GM12878 (cell line): Measurements from ENCODE around the gene FDX2.

Experiments used
- EP300 ChIP-seq, 2 experiments: fragments of 150-350 bp in 1 of 2; IDR thresholded peaks; 2 replicates each; pipeline ENCODE4 v1.6.1; 2011 to 2012; ENCODE audit warnings: low read depth in 2 of 2, low read length in 2 of 2, borderline replicate concordance in 1 of 2, improper control_type of control experiment in 1 of 2, inconsistent platforms in 1 of 2; ENCODE audit not compliant: control insufficient read depth in 1 of 2
- EZH2 ChIP-seq: IDR thresholded peaks from 2 replicates; pipeline ENCODE4 v1.6.1; 2012; ENCODE audit warnings: low read depth, mild to moderate bottlenecking, control low read depth, inconsistent platforms, low read length, borderline replicate concordance; ENCODE audit not compliant: control insufficient read depth
- FOS ChIP-seq: IDR thresholded peaks from 3 replicates; pipeline ENCODE4 v1.6.1; 2011; ENCODE audit warnings: borderline replicate concordance; ENCODE audit not compliant: insufficient read length; ENCODE audit errors: extremely low read depth
- MXI1 ChIP-seq: fragments of 150-350 bp; IDR thresholded peaks from 2 replicates; pipeline ENCODE4 v1.6.1; 2011; ENCODE audit warnings: low read depth, mild to moderate bottlenecking, inconsistent platforms, low read length, improper control_type of control experiment
- POLR2AphosphoS5 ChIP-seq: IDR thresholded peaks from 2 replicates; pipeline ENCODE4 v1.6.1; 2011; ENCODE audit warnings: mild to moderate bottlenecking, low read length, inconsistent platforms
- SMC3 ChIP-seq: IDR thresholded peaks from 2 replicates; pipeline ENCODE4 v1.6.1; 2011; ENCODE audit warnings: low read length, improper control_type of control experiment, borderline replicate concordance
- SREBF2 ChIP-seq: IDR thresholded peaks from 2 replicates; pipeline ENCODE4 v1.6.1; 2012; ENCODE audit warnings: mild to moderate bottlenecking, low read length

GRCh38 chr19:10270616-10271394 is 45.0 kb downstream of the FDX2 start, which contains the start of gene ICAM1:
- TF ChIP-seq SREBF2 (no peak), SMC3 (no peak), MXI1 (peak; percentile 87), EZH2 (no peak), FOS (no peak), POLR2AphosphoS5 (peak; percentile 98), EP300 (IDR thresholded peaks at IDR 0.05; ENCODE audit: borderline replicate concordance in 1 of 2, control insufficient read depth in 1 of 2, low read depth in 2 of 2, low read length in 2 of 2) (no peak)
